CD4-positive, alpha-beta memory T cell (primary cell): Measurements from ENCODE around the gene RAB40C. TPM values are rescaled to one million over a fixed set of nuclear protein-coding genes. Genes with fewer than 3 reads are reported as not detected.
A peak's percentile ranks its signal among the peaks of the same experiment; 100 is the strongest.

Source experiments
- CTCF ChIA-PET: fragments of 350-600 bp; sonication (Branson Sonifier 250); formaldehyde crosslinking; loops from one replicate; lab custom pipeline; 2021; ENCODE audit warnings: inconsistent platforms; ENCODE audit not compliant: partially characterized antibody; lab: Charles Lee
- POLR2A ChIA-PET: fragments of 350-600 bp; sonication (Branson Sonifier 250); formaldehyde crosslinking; loops from one replicate; lab custom pipeline; 2021; ENCODE audit not compliant: partially characterized antibody; lab: Charles Lee
- DNase-seq, 5 donors: peaks; one replicate each; pipeline versions ENCODE4 v3.0.0 to v3.0.0-alpha.2; 2020 to 2022; ENCODE audit warnings: mixed read lengths in 1 of 5
- H3K27ac ChIP-seq: one replicate; pipeline ENCODE4 v1.7.0; 2013; ENCODE audit warnings: low read depth, low read length
- H3K27me3 ChIP-seq: 2 replicates; pipeline ENCODE4 v1.7.0; 2013; ENCODE audit warnings: mild to moderate bottlenecking, low read length, moderate library complexity; ENCODE audit not compliant: insufficient read depth
- H3K36me3 ChIP-seq: 2 replicates; pipeline ENCODE4 v1.7.0; 2013; ENCODE audit warnings: mild to moderate bottlenecking, low read length, moderate library complexity; ENCODE audit not compliant: insufficient read depth
- H3K4me1 ChIP-seq: 2 replicates; pipeline ENCODE4 v1.7.0; 2013; ENCODE audit warnings: mild to moderate bottlenecking, low read length, moderate library complexity; ENCODE audit not compliant: insufficient read depth
- H3K4me3 ChIP-seq, 2 donors: one replicate each; pipeline ENCODE4 v1.7.0; 2013; ENCODE audit warnings: low read length in 2 of 2, mild to moderate bottlenecking in 1 of 2
- H3K9me3 ChIP-seq, 2 donors: one replicate each; pipeline ENCODE4 v1.7.0; 2013; ENCODE audit warnings: low read length in 2 of 2, control low read depth in 1 of 2; ENCODE audit not compliant: control insufficient read depth in 1 of 2
- H3K27ac Mint-ChIP-seq, 7 donors: one replicate each; pipeline ENCODE4 v1.8.0; 2020 to 2021; ENCODE audit warnings: mixed read lengths in 7 of 7, mild to moderate bottlenecking in 6 of 7, inconsistent platforms in 3 of 7, moderate library complexity in 3 of 7
- H3K27me3 Mint-ChIP-seq, 2 donors: one replicate each; pipeline ENCODE4 v1.8.0; 2020 to 2021; ENCODE audit warnings: mixed read lengths in 2 of 2
- H3K36me3 Mint-ChIP-seq, 2 donors: one replicate each; pipeline ENCODE4 v1.8.0; 2020 to 2021; ENCODE audit warnings: mixed read lengths in 2 of 2, inconsistent platforms in 1 of 2, mild to moderate bottlenecking in 1 of 2
- H3K4me1 Mint-ChIP-seq, 4 donors: one replicate each; pipeline ENCODE4 v1.8.0; 2020 to 2021; ENCODE audit warnings: mixed read lengths in 4 of 4, mild to moderate bottlenecking in 1 of 4
- H3K4me3 Mint-ChIP-seq, 8 donors: one replicate each; pipeline ENCODE4 v1.8.0; 2020 to 2021; ENCODE audit warnings: mixed read lengths in 8 of 8, mild to moderate bottlenecking in 7 of 8, moderate library complexity in 6 of 8, inconsistent platforms in 3 of 8
- H3K9me3 Mint-ChIP-seq, 8 donors: one replicate each; pipeline ENCODE4 v1.8.0; 2020 to 2021; ENCODE audit warnings: mixed read lengths in 8 of 8, mild to moderate bottlenecking in 5 of 8, inconsistent platforms in 3 of 8, moderate library complexity in 1 of 8
- intact Hi-C: fragments of 100-400 bp; cut with micrococcal nuclease; formaldehyde crosslinking; loops from one replicate; pipeline ENCODE4 v1.15.1; 2023
- polyA plus RNA-seq, 2 donors: library from polyadenylated mRNA; unstranded; fragments of 300-500 nt; fragmentation: Illumina TruSeq; gene quantifications; one replicate each; pipeline ENCODE4 v1.2.3, GENCODE V29; 2021
- total RNA-seq, 2 experiments: library from RNA; stranded (reverse); gene quantifications; one replicate each; pipeline ENCODE4 v1.2.3, GENCODE V29; 2021

RAB40C gene
- total and polyA plus RNA-seq, 4 experiments from 2014 or later: 6.8 to 25.6 (median 19.9) TPM

DNA sequence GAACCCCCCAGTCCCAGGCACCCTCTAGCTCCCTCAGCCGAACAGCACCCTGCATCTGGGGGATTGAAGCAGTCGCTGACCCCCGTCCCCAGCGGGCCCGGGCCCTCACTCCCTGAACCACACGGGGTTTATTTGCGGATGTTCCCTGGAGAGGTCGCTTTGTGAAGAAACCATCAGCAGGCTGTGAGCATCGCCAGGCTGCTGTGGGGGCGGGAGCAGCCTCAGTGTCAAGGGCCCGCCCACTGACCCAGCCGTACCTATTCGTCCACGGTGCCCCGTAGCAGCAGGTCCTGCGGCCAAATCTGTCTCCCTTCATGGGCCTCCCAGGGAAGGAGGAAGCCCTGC lies 6.4 kb upstream of the RAB40C start:
- Mint-ChIP-seq H3K27ac (no peak overlapping the region), H3K4me3 (no peak overlapping the region), H3K9me3 (no peaks in the 10 kb centered on the region), H3K36me3 (no peaks in the 10 kb centered on the region), H3K4me1 (peaks cover 2 to 13% (median 8%) of the 10 kb centered on the region in 4 donors), H3K27me3 (no peaks in the 10 kb centered on the region)
- ChIA-PET POLR2A (no interaction called here), CTCF (no interaction called here)
- H3K4me3 ChIP-seq: no peak overlapping the region
- no peaks in the 10 kb centered on the region for H3K9me3 ChIP-seq
- intact Hi-C loops: loop anchor here (10.0 kb wide), 1 partner anchor 209 kb away; the partner anchor contains the start of gene MRPL28
- H3K4me1 ChIP-seq: peaks cover 11% of the 10 kb centered on the region
- no peak overlapping the region for H3K27ac ChIP-seq
- no peaks in the 10 kb centered on the region for H3K36me3 ChIP-seq
- H3K27me3 ChIP-seq: no peaks in the 10 kb centered on the region
- DNase-seq: peak in 1 of 5 donors; percentile 18

DNA sequence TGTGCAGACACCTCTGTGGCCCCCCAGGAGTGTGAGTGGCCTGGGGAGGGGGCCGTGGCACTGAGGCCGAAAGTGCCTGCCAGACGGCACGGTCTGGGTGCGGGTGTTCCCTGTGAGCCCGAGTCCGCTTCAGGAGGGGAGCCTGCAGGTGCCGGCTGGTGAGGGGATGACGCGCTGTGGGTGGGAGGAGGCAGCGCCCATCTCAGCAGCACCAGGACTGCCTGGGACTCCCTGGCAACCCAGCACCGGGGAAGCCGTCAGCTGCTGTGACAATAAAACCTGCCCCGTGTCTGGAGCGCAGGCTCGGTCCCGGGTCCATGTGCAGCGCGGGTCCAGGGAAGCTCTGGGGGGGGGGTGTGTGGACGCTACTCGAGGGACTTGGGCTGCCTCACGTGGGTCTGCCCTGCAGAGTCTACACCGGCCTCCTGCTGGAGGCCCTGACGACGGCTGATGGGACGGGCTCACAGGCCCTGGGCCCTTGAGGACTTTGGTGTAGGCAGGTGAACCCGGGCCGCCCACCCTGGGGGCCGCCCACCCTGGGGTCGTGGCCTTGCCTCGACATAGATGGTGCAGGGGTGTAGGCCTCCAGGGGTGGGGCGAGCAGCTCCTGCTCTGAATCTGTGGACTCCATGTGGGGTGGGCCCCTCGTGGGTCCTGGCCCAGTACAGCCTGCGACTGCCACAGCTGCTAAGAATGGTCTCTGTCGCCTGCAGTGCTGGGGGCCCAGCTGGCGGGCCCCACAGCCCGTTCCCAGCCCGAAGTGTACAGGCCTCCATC lies 5.9 kb upstream of the RAB40C start:
- no peaks in the 10 kb centered on the region for H3K9me3 ChIP-seq
- Mint-ChIP-seq H3K9me3 (no peaks in the 10 kb centered on the region), H3K4me3 (no peak overlapping the region), H3K27ac (no peak overlapping the region), H3K27me3 (no peaks in the 10 kb centered on the region), H3K36me3 (peaks cover 0 to 1% of the 10 kb centered on the region in 2 donors), H3K4me1 (peaks cover 2 to 16% (median 10%) of the 10 kb centered on the region in 4 donors)
- H3K4me3 ChIP-seq: no peak overlapping the region
- H3K36me3 ChIP-seq: no peaks in the 10 kb centered on the region
- POLR2A ChIA-PET: interaction anchor here (1.0 to 1.7 kb wide), 2 partner anchors 52 to 96 kb away, joined by 4 to 7 read pairs; partner anchors contain the start of genes METTL26 and STUB1
- DNase-seq: peak in 1 of 5 donors; percentile 32
- CTCF ChIA-PET: no interaction called here
- H3K4me1 ChIP-seq: peaks cover 12% of the 10 kb centered on the region
- H3K27ac ChIP-seq: no peak overlapping the region
- no peaks in the 10 kb centered on the region for H3K27me3 ChIP-seq
- intact Hi-C loops: loop anchor here (10.0 kb wide), 1 partner anchor 209 kb away; the partner anchor contains the start of gene MRPL28

DNA sequence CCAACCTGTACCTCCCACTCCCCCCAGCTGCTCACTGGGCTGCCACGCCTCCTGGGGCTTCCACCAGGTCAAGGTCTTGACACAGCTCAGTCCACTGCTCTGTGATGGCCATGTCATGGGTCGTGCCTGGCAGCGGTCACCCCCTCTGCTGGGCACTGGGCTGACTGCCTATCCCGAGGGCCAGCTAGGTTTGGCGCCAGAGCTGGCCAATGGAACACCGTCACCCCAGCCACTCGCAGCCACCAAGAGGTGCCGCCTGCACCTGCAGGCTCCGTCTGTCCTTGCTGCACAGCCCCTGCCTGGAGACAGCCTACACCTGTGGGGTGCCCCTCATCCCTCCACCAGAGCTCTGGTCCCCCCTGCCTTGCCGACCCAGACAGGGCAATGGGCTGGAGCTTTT lies 4.5 kb upstream of the RAB40C start:
- no peak overlapping the region for H3K4me3 Mint-ChIP-seq
- Histone ChIP-seq H3K4me1 (peaks cover 12% of the 10 kb centered on the region), H3K4me3 (no peak overlapping the region), H3K27me3 (no peaks in the 10 kb centered on the region), H3K27ac (no peak overlapping the region), H3K9me3 (no peaks in the 10 kb centered on the region), H3K36me3 (no peaks in the 10 kb centered on the region)
- CTCF ChIA-PET: no interaction called here
- peaks cover 2 to 25% (median 10%) of the 10 kb centered on the region in 4 donors for H3K4me1 Mint-ChIP-seq
- DNase-seq: no peak
- H3K27me3 Mint-ChIP-seq: no peaks in the 10 kb centered on the region
- H3K27ac Mint-ChIP-seq: peak overlapping the region in 1 of 7 donors; percentile 70
- peaks cover 0 to 2% (median 0%) of the 10 kb centered on the region in 8 donors for H3K9me3 Mint-ChIP-seq
- POLR2A ChIA-PET: interaction anchor here (0.6 to 1.7 kb wide), 2 partner anchors 51 to 139 kb away, joined by 3 to 7 read pairs; partner anchors contain the start of gene METTL26
- H3K36me3 Mint-ChIP-seq: peaks cover 0 to 7% of the 10 kb centered on the region in 2 donors
- intact Hi-C loops: loop anchor here (10.0 kb wide), 1 partner anchor 211 kb away; the partner anchor contains the start of gene MRPL28

DNA sequence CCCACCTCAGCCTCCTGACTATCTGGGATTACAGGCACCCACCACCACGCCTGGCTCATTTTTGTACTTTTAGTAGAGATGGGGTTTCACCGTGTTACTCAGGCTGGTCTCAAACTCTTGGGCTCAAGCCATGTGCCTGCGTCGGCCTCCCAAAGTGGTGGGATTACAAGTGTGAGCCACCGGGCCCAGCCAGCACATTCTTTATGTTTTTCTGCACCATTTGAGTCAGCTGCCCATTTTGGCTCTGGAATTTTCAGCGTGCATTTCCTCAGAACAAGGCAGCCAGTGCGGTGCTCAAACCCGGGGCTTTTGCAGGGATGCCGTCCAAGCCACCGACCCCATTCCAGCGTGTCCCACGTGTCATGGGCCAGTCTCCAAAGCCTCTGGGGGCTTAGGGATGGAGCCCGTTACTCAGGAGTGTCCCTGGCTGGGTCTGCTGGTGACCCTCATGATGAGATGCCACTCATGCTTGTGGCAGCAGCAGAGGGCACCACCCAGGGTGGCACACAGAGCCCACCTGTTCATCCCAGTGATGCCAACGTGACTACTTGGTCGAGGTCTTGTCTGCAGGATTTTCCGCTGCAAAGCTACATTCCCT lies 3.7 kb upstream of the RAB40C start:
- Mint-ChIP-seq H3K27me3 (no peaks in the 10 kb centered on the region), H3K9me3 (peaks cover 0 to 2% (median 0%) of the 10 kb centered on the region in 8 donors), H3K27ac (peak overlapping the region in 3 of 7 donors; percentile 57 to 70 (median 67)), H3K4me1 (peaks cover 9 to 33% (median 17%) of the 10 kb centered on the region in 4 donors), H3K4me3 (no peak overlapping the region), H3K36me3 (peaks cover 0 to 10% of the 10 kb centered on the region in 2 donors)
- H3K27ac ChIP-seq: no peak overlapping the region
- no peak overlapping the region for H3K4me3 ChIP-seq
- CTCF ChIA-PET: no interaction called here
- POLR2A ChIA-PET: interaction anchor here (0.6 to 1.2 kb wide), 3 partner anchors 9 to 138 kb away, joined by 3 read pairs; no protein-coding TSS in a partner anchor
- no peaks in the 10 kb centered on the region for H3K9me3 ChIP-seq
- peaks cover 20% of the 10 kb centered on the region for H3K4me1 ChIP-seq
- no peaks in the 10 kb centered on the region for H3K27me3 ChIP-seq
- no peak for DNase-seq
- intact Hi-C loops: loop anchor here (10.0 kb wide), 1 partner anchor 211 kb away; the partner anchor contains the start of gene MRPL28
- H3K36me3 ChIP-seq: no peaks in the 10 kb centered on the region

DNA sequence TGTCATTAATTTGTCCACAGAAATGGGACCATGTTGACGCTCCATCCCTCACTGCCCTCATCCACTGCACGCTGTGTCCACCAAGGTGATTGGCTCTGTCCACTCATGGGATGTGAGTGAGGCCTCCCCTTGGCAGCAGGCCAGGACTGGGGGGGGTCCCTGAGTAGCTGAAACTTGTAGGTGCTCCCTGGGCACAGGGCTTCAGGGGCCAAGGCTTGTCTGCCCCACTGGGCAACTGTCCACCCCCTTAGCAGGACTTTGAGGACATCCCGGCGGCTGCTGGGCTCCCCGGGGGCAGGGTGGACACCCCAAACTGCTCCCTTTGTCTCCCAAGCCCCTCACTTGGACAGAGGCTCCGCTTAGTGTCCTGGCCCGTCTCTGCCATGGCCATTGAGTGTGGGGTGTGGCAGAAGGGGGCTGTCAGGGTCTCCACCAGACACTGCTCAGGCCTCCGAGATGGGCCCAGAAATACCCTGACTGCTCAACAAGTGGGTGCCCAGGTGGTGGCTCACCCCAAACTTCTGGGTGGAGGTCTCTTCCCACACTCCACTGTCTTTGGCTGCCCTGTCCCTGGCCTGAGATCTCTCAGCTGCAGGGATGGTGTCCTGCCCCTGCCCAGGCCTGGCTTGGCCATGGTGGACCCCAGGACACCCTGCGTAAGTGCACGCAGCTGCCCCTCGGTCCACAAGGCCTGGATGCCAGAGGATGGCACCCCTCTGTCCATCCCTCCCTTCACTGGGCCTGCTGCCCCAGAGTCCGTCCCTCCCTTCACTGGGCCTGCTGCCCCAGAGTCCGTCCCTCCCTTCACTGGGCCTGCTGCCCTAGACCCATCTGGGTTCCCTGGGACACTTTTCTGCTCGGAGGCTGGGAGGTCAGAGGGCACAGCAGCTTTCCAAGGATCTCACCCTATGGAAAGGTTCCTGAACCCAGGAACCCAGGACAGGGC lies 2.9 kb upstream of the RAB40C start:
- ChIA-PET CTCF (no interaction called here), POLR2A (interaction anchor here (1.1 to 2.7 kb wide), 5 partner anchors 10 to 50 kb away, joined by 3 to 18 read pairs (median 6); partner anchors contain the start of genes NHLRC4 and PIGQ)
- peaks cover 0 to 10% of the 10 kb centered on the region in 2 donors for H3K36me3 Mint-ChIP-seq
- H3K4me1 Mint-ChIP-seq: peaks cover 10 to 35% (median 21%) of the 10 kb centered on the region in 4 donors
- peak in 1 of 5 donors; percentile 37 for DNase-seq
- H3K9me3 ChIP-seq: no peaks in the 10 kb centered on the region
- H3K27ac ChIP-seq: no peak overlapping the region
- H3K4me1 ChIP-seq: peaks cover 25% of the 10 kb centered on the region
- no peak overlapping the region for H3K4me3 ChIP-seq
- intact Hi-C loops: loop anchor here (10.0 kb wide), 1 partner anchor 212 kb away; the partner anchor contains the start of gene MRPL28
- H3K9me3 Mint-ChIP-seq: peaks cover 0 to 2% (median 0%) of the 10 kb centered on the region in 8 donors
- H3K36me3 ChIP-seq: no peaks in the 10 kb centered on the region
- H3K4me3 Mint-ChIP-seq: peak overlapping the region in 7 of 8 donors; percentile 52 to 97 (median 69)
- H3K27ac Mint-ChIP-seq: peak overlapping the region in 6 of 7 donors; percentile 65 to 98 (median 76)
- no peaks in the 10 kb centered on the region for H3K27me3 ChIP-seq
- no peaks in the 10 kb centered on the region for H3K27me3 Mint-ChIP-seq

DNA sequence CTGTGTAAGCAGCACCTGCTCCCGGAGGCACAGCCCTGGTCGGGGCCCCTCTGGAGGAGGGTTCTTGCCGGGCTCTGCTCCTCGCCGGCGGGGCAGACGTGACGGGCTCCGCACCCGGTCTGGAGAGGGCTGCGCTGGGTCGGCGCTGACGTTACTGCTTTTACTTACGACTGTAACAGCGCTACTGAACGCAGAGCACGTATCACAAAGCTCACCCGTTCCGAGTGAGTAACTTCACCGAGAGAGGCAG lies 1.3 kb upstream of the RAB40C start:
- CTCF ChIA-PET: no interaction called here
- Histone ChIP-seq H3K36me3 (no peaks in the 10 kb centered on the region), H3K9me3 (no peaks in the 10 kb centered on the region), H3K4me1 (peaks cover 27% of the 10 kb centered on the region), H3K27ac (peak overlapping the region; percentile 85), H3K4me3 (peak overlapping the region; percentile 69 to 89), H3K27me3 (no peaks in the 10 kb centered on the region)
- peak in 4 of 5 donors; percentile 71 to 86 (median 76) for DNase-seq
- intact Hi-C loops: loop anchor here (2.0 to 10.0 kb wide), 3 partner anchors 90 to 382 kb away; partner anchors contain the start of genes LMF1 and MRPL28
- Mint-ChIP-seq H3K36me3 (peaks cover 0 to 12% of the 10 kb centered on the region in 2 donors), H3K9me3 (peaks cover 0 to 2% (median 0%) of the 10 kb centered on the region in 8 donors), H3K4me1 (peaks cover 12 to 44% (median 30%) of the 10 kb centered on the region in 4 donors), H3K4me3 (peak overlapping the region; percentile 93 to 99 (median 97)), H3K27ac (peak overlapping the region; percentile 91 to 99 (median 99)), H3K27me3 (no peaks in the 10 kb centered on the region)
- POLR2A ChIA-PET: interaction anchor here (1.0 to 2.7 kb wide), 8 partner anchors 9 to 61 kb away, joined by 3 to 18 read pairs (median 6); partner anchors contain the start of genes CAPN15, METTL26, NHLRC4 and PIGQ
